Esophagus (tissue), 2 donors: ENCODE data around the gene MYBPC2. TPM values are rescaled to one million over a fixed set of nuclear protein-coding genes. Genes with fewer than 3 reads are reported as not detected.

ENCODE experiments used
- H3K27ac ChIP-seq, 2 donors: one replicate each; pipeline ENCODE4 v1.5.1; 2013; ENCODE audit warnings: low read depth in 2 of 2, mild to moderate bottlenecking in 2 of 2, inconsistent platforms in 1 of 2, low read length in 1 of 2, moderate library complexity in 1 of 2
- H3K27me3 ChIP-seq, 2 donors: one replicate each; pipeline ENCODE4 v1.6.1; 2013; ENCODE audit warnings: low read length in 2 of 2, control low read depth in 1 of 2, mild to moderate bottlenecking in 1 of 2; ENCODE audit not compliant: insufficient read depth in 2 of 2, control insufficient read depth in 1 of 2
- H3K36me3 ChIP-seq, 2 donors: one replicate each; pipeline ENCODE4 v1.6.1; 2013; ENCODE audit warnings: low read length in 1 of 2; ENCODE audit not compliant: control insufficient read depth in 2 of 2, insufficient read depth in 2 of 2
- H3K4me1 ChIP-seq, 2 donors: one replicate each; pipeline ENCODE4 v1.6.1; 2013; ENCODE audit warnings: low read length in 1 of 2; ENCODE audit not compliant: control insufficient read depth in 2 of 2, insufficient read depth in 2 of 2
- H3K4me3 ChIP-seq, 2 donors: one replicate each; pipeline ENCODE4 v1.5.1; 2013; ENCODE audit warnings: low read length in 2 of 2, mild to moderate bottlenecking in 2 of 2, low read depth in 1 of 2, moderate library complexity in 1 of 2
- H3K9me3 ChIP-seq, 2 donors: one replicate each; pipeline ENCODE4 v1.6.1; 2013; ENCODE audit warnings: mild to moderate bottlenecking in 2 of 2, low read depth in 1 of 2, low read length in 1 of 2, moderate library complexity in 1 of 2; ENCODE audit not compliant: control insufficient read depth in 2 of 2, insufficient read depth in 1 of 2
- WGBS, 2 donors: extraction: QIAGEN DNeasy Blood & Tissue Kit; methylation state at CpG; one replicate each; pipeline ENCODE4 v1.1.7; 2013; 5-methylcytosine and 5-hydroxymethylcytosine counted together
- polyA plus RNA-seq, 2 donors: library from polyadenylated mRNA; stranded (reverse); fragments of 200-250 nt; gene quantifications; one replicate each; pipeline ENCODE4 v1.2.3, GENCODE V29; 2013
- donor health status: healthy with polysubstance abuse.
- donor health status: Bipolar disorder and iron deficiency.

MYBPC2 gene
- polyA plus RNA-seq, 2 donors = 0.12 TPM; not detected in 1

- Histone ChIP-seq H3K36me3 (peaks cover 0 to 5% of the 10 kb centered on the region in 2 donors), H3K27ac (no peak overlapping the region), H3K4me1 (no peaks in the 10 kb centered on the region), H3K27me3 (no peaks in the 10 kb centered on the region), H3K9me3 (no peaks in the 10 kb centered on the region), H3K4me3 (no peak overlapping the region)
- WGBS, 2 donors = 93 to 96% methylated on average over 5 of the region's 5 CpGs
Measured at GRCh38 chr19:50392759-50393158, 39.9 kb upstream of the MYBPC2 start.

- Histone ChIP-seq H3K9me3 (no peaks in the 10 kb centered on the region), H3K4me3 (no peak overlapping the region), H3K4me1 (no peaks in the 10 kb centered on the region), H3K27ac (no peak overlapping the region), H3K27me3 (no peaks in the 10 kb centered on the region), H3K36me3 (peaks cover 0 to 3% of the 10 kb centered on the region in 2 donors)
- WGBS, 2 donors = 91 to 93% methylated on average over 4 of the region's 4 CpGs
Measured at GRCh38 chr19:50393589-50393988, 39.1 kb upstream of the MYBPC2 start.

GRCh38 chr19:50394017-50394416 lies 38.7 kb upstream of the MYBPC2 start:
- no peak overlapping the region for H3K4me3 ChIP-seq
- 85 to 92% methylated on average over 9 of the region's 9 CpGs for WGBS, 2 donors
- H3K4me1 ChIP-seq = no peaks in the 10 kb centered on the region
- no peaks in the 10 kb centered on the region for H3K27me3 ChIP-seq
- H3K36me3 ChIP-seq = peaks cover 0 to 5% of the 10 kb centered on the region in 2 donors
- H3K27ac ChIP-seq = no peak overlapping the region
- H3K9me3 ChIP-seq = no peaks in the 10 kb centered on the region

GRCh38 chr19:50398675-50399367 lies 33.9 kb upstream of the MYBPC2 start:
- Histone ChIP-seq H3K4me1 (no peaks in the 10 kb centered on the region), H3K9me3 (no peaks in the 10 kb centered on the region), H3K27me3 (no peaks in the 10 kb centered on the region), H3K4me3 (no peak overlapping the region), H3K36me3 (peaks cover 0 to 22% of the 10 kb centered on the region in 2 donors), H3K27ac (no peak overlapping the region)
- 90 to 93% methylated on average over 13 of the region's 13 CpGs for WGBS, 2 donors

- Histone ChIP-seq H3K36me3 (peaks cover 0 to 20% of the 10 kb centered on the region in 2 donors), H3K27ac (no peak overlapping the region), H3K4me3 (no peak overlapping the region), H3K9me3 (no peaks in the 10 kb centered on the region), H3K27me3 (no peaks in the 10 kb centered on the region), H3K4me1 (no peaks in the 10 kb centered on the region)
- 98% methylated on average over 10 of the region's 10 CpGs for WGBS, 2 donors
Measured at GRCh38 chr19:50399368-50399745, 33.3 kb upstream of the MYBPC2 start.

- Histone ChIP-seq H3K9me3 (no peaks in the 10 kb centered on the region), H3K27me3 (no peaks in the 10 kb centered on the region), H3K36me3 (peaks cover 0 to 30% of the 10 kb centered on the region in 2 donors), H3K4me1 (no peaks in the 10 kb centered on the region), H3K4me3 (no peak overlapping the region), H3K27ac (no peak overlapping the region)
- WGBS, 2 donors = 90 to 95% methylated on average over 46 to 48 of the region's 48 CpGs
Measured at GRCh38 chr19:50401605-50402450, 30.9 kb upstream of the MYBPC2 start.

- no peak overlapping the region for H3K4me3 ChIP-seq
- no peak overlapping the region for H3K27ac ChIP-seq
- peaks cover 0 to 35% of the 10 kb centered on the region in 2 donors for H3K36me3 ChIP-seq
- H3K9me3 ChIP-seq = no peaks in the 10 kb centered on the region
- H3K27me3 ChIP-seq = no peaks in the 10 kb centered on the region
- 95 to 96% methylated on average over 25 to 41 of the region's 41 CpGs for WGBS, 2 donors
- no peaks in the 10 kb centered on the region for H3K4me1 ChIP-seq
Measured at GRCh38 chr19:50402544-50403301, 30.0 kb upstream of the MYBPC2 start.

- Histone ChIP-seq H3K9me3 (peaks cover 0 to 2% of the 10 kb centered on the region in 2 donors), H3K27ac (no peak overlapping the region), H3K36me3 (peaks cover 0 to 46% of the 10 kb centered on the region in 2 donors), H3K27me3 (no peaks in the 10 kb centered on the region), H3K4me3 (no peak overlapping the region), H3K4me1 (no peaks in the 10 kb centered on the region)
- 92% methylated on average over 22 of the region's 22 CpGs for WGBS, 2 donors
Measured at GRCh38 chr19:50406156-50406820, 26.4 kb upstream of the MYBPC2 start.

GRCh38 chr19:50406829-50407228 lies 25.9 kb upstream of the MYBPC2 start:
- peaks cover 0 to 2% of the 10 kb centered on the region in 2 donors for H3K9me3 ChIP-seq
- H3K4me3 ChIP-seq = no peak overlapping the region
- no peaks in the 10 kb centered on the region for H3K4me1 ChIP-seq
- H3K27ac ChIP-seq = no peak overlapping the region
- H3K27me3 ChIP-seq = no peaks in the 10 kb centered on the region
- 94% methylated on average over 19 of the region's 19 CpGs for WGBS, 2 donors
- H3K36me3 ChIP-seq = peaks cover 0 to 46% of the 10 kb centered on the region in 2 donors
